Measurements from ENCODE around the gene CNPPD1.

Gene CNPPD1

GRCh38 chr2:219175928-219176817, 552 bp downstream of the CNPPD1 start:
- H3K4me3 ChIP-seq (ENCODE audit: low read depth, low read length) = peak overlapping the region; percentile 88
- peak; percentile 62 for DNase-seq (ENCODE audit: low read depth)
- no peak for TF ChIP-seq CTCF (IDR thresholded peaks at IDR 0.05; ENCODE audit: insufficient read depth, low read depth, low read length, missing control alignments)

- no peak for TF ChIP-seq CTCF (IDR thresholded peaks at IDR 0.05; ENCODE audit: insufficient read depth, low read depth, low read length, missing control alignments)
- peak overlapping the region; percentile 88 for H3K4me3 ChIP-seq (ENCODE audit: low read depth, low read length)
- DNase-seq (ENCODE audit: low read depth) = no peak
Measured at GRCh38 chr2:219175486-219175885, 1.2 kb downstream of the CNPPD1 start.

- TF ChIP-seq CTCF (IDR thresholded peaks at IDR 0.05; ENCODE audit: insufficient read depth, low read depth, low read length, missing control alignments) = no peak
- H3K4me3 ChIP-seq (ENCODE audit: low read depth, low read length) = no peak overlapping the region
- no peak for DNase-seq (ENCODE audit: low read depth)
Measured at GRCh38 chr2:219174801-219175200, 1.9 kb downstream of the CNPPD1 start.

- no peak for TF ChIP-seq CTCF (IDR thresholded peaks at IDR 0.05; ENCODE audit: insufficient read depth, low read depth, low read length, missing control alignments)
- no peak for DNase-seq (ENCODE audit: low read depth)
- no peak overlapping the region for H3K4me3 ChIP-seq (ENCODE audit: low read depth, low read length)
Measured at GRCh38 chr2:219174146-219174545, 2.6 kb downstream of the CNPPD1 start.

GRCh38 chr2:219173176-219173575, 3.5 kb downstream of the CNPPD1 start:
- H3K4me3 ChIP-seq (ENCODE audit: low read depth, low read length) = no peak overlapping the region
- TF ChIP-seq CTCF (IDR thresholded peaks at IDR 0.05; ENCODE audit: insufficient read depth, low read depth, low read length, missing control alignments) = no peak

GRCh38 chr2:219172231-219173154, 4.2 kb downstream of the CNPPD1 start:
- DNase-seq (ENCODE audit: low read depth) = no peak
- no peak overlapping the region for H3K4me3 ChIP-seq (ENCODE audit: low read depth, low read length)
- TF ChIP-seq CTCF (IDR thresholded peaks at IDR 0.05; ENCODE audit: insufficient read depth, low read depth, low read length, missing control alignments) = no peak

More at GRCh38 chr2:219173176-219173575, 3.5 kb downstream of the CNPPD1 start:
- no peak for DNase-seq (ENCODE audit: low read depth)
